ENCODE measurements around the gene HSPA1L.
A peak's percentile ranks its signal among the peaks of the same experiment; 100 is the strongest.
"Not testable (repeated sequence)": the region's sequence is repeated elsewhere in the genome, so short reads cannot be mapped to it uniquely, and the experiment has no call there.

The HSPA1L gene

GRCh38 chr6:31819871-31820299 is 4.8 kb upstream of the HSPA1L start:
- no peak overlapping the region for H3K4me3 ChIP-seq (replicated peaks; ENCODE audit: low read depth, low read length)
- no peak for DNase-seq (ENCODE audit: extremely low read depth, low read depth)
- TF ChIP-seq, protein P1, sequence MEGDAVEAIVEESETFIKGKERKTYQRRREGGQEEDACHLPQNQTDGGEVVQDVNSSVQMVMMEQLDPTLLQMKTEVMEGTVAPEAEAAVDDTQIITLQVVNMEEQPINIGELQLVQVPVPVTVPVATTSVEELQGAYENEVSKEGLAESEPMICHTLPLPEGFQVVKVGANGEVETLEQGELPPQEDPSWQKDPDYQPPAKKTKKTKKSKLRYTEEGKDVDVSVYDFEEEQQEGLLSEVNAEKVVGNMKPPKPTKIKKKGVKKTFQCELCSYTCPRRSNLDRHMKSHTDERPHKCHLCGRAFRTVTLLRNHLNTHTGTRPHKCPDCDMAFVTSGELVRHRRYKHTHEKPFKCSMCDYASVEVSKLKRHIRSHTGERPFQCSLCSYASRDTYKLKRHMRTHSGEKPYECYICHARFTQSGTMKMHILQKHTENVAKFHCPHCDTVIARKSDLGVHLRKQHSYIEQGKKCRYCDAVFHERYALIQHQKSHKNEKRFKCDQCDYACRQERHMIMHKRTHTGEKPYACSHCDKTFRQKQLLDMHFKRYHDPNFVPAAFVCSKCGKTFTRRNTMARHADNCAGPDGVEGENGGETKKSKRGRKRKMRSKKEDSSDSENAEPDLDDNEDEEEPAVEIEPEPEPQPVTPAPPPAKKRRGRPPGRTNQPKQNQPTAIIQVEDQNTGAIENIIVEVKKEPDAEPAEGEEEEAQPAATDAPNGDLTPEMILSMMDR (IDR thresholded peaks at IDR 0.05; ENCODE audit: low read depth, low read length, missing control alignments), result no peak

- not testable (repeated sequence) for DNase-seq (ENCODE audit: extremely low read depth, low read depth)
- peak overlapping the region; percentile 49 for H3K4me3 ChIP-seq (replicated peaks; ENCODE audit: low read depth, low read length)
These were observed 2.9 kb upstream of the HSPA1L start for GRCh38 chr6:31817929-31818511.

- H3K4me3 ChIP-seq (replicated peaks; ENCODE audit: low read depth, low read length), result peak overlapping the region; percentile 49
These were observed 2.2 kb upstream of the HSPA1L start for GRCh38 chr6:31817133-31817928.

DNA sequence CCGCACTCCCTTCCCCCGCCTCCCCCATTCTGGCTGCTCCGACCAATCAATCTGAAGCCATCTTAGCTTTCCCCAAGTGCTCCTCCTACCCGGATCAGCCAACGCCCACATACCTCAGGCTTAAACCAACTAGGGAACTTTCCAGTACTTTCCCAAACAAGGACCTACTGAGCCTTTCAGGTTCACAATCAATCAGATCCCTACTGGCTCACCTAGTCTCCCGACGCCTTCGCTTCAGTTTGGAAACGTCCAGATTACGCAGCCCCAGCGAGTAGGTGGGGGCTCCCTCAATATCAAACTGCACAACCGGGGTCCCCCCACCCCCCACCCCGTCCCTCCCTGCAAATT is 432 bp downstream of the HSPA1L start:
- DNase-seq (ENCODE audit: extremely low read depth, low read depth), result peak; percentile 98
- H3K4me3 ChIP-seq (replicated peaks; ENCODE audit: low read depth, low read length), result peak overlapping the region; percentile 51
- TF ChIP-seq, protein P1 (IDR thresholded peaks at IDR 0.05; ENCODE audit: low read depth, low read length, missing control alignments), result no peak

More at GRCh38 chr6:31817133-31817928, 2.2 kb upstream of the HSPA1L start:
- DNase-seq (ENCODE audit: extremely low read depth, low read depth), result not testable (repeated sequence)

DNA sequence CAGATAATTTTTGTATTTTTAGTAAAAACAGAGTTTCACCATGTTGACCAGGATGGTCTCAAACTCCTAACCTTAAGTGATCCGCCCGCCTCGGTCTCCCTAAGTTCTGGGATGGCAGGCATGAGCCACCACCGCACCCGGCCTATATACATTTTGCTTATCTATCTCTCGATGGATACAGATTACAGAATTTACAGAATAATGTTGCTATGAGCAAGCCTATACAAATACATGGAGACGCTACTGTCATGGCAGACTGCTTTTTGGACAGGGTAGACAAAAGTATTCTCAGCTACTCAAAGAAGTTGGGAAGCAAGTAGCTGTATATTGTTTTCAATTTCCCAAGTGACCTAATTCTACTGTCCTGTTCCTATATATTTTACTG is 1.6 kb downstream of the HSPA1L start:
- no peak for DNase-seq (ENCODE audit: extremely low read depth, low read depth)
- TF ChIP-seq, protein P1 (IDR thresholded peaks at IDR 0.05; ENCODE audit: low read depth, low read length, missing control alignments), result no peak
- no peak overlapping the region for H3K4me3 ChIP-seq (replicated peaks; ENCODE audit: low read depth, low read length)

GRCh38 chr6:31811645-31812044 is 3.4 kb downstream of the HSPA1L start:
- no peak overlapping the region for H3K4me3 ChIP-seq (replicated peaks; ENCODE audit: low read depth, low read length)
- TF ChIP-seq, protein P1 (IDR thresholded peaks at IDR 0.05; ENCODE audit: low read depth, low read length, missing control alignments), result no peak
- DNase-seq (ENCODE audit: extremely low read depth, low read depth), result no peak

- not testable (repeated sequence) for H3K4me3 ChIP-seq (replicated peaks; ENCODE audit: low read depth, low read length); DNase-seq (ENCODE audit: extremely low read depth, low read depth)
These were observed 6.5 kb downstream of the HSPA1L start for GRCh38 chr6:31808599-31808998.

- DNase-seq (ENCODE audit: extremely low read depth, low read depth), result peak; percentile 87
- peak within 1 kb of the TSS; percentile 94 for H3K4me3 ChIP-seq (replicated peaks; ENCODE audit: low read depth, low read length)
- TF ChIP-seq, protein P1 (IDR thresholded peaks at IDR 0.05; ENCODE audit: low read depth, low read length, missing control alignments), result peak; percentile 35
These were observed 8.4 kb downstream of the HSPA1L start, which contains the start of gene LSM2 for GRCh38 chr6:31806470-31807272. Gene LSM2, minus strand, starts transcription at chr6:31806966. Its CDS starts 209 bp downstream, at chr6:31806757.
